RWPE1 (cell line): ENCODE measurements around the gene ZBTB7C.

Source experiments
- CTCF ChIA-PET: fragments of 350-600 bp; sonication (Branson Sonifier 250); formaldehyde crosslinking; extraction: SDS; loops from one replicate; lab custom pipeline; 2021; lab: Yijun Ruan, JAX
- POLR2A ChIA-PET: fragments of 400-600 bp; formaldehyde crosslinking; extraction: SDS; loops from one replicate; lab custom pipeline; 2020; ENCODE audit warnings: antibody characterized with exemption; ENCODE audit not compliant: low non-redundant PET; lab: Yijun Ruan, JAX
- DNase-seq: peaks from one replicate; pipeline ENCODE4 v3.0.0; 2012; ENCODE audit warnings: low spot score
- H3K27ac ChIP-seq: fragments of 450-650 bp; 2 replicates; pipeline ENCODE4 v1.5.1; 2017
- TF ChIP-seq, protein P1 (sequence below): fragments of 450-650 bp; conservative IDR thresholded peaks from 2 replicates; pipeline ENCODE4 v1.5.1; 2017; ENCODE audit warnings: low read depth, mild to moderate bottlenecking

Gene ZBTB7C

DNA sequence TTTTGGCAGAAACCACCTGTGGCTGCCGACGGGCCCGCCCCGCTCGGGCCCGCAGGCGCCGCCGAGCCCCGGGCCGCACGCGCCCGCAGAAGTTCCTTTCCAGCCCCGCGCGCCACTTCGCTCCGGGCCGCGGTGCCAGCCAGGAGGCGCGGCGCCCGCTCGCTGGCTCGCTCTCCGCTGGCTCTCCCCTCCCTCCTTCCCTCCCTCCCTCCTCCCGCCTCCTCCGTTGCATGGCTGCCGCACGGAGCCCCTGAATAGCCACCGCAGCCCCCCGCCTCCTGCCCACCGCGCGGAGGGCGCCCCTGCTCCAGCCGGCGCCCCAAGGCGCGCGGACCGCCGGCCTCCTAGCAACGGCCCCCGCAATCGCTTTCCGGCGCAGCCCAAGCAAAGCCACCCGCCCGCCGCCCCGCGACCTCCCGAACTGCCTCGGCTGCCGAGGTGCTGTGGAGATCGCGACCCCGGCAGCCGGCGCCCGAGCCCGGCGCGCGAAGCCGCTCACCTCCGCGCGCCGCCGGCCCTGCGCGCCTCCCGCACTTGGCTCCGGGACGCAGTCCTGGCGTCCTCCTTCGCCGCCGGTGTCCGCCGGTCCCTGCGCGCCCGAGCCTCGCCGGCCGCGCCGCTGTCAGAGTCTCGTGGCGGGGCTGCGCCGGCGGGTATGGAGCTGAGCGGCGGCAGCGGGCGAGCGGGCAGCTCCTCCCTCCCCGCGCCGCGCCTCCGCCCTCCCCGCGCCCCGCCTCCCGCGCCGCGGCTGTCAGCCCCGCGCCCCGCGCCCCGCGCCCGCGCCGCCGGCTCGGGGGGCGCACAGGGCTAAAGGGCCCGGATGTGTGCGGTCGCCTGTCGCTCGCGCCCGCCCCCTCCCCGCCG, at the start of gene ZBTB7C:
TSS of gene ZBTB7C (minus strand) at position 657 of the 864 bp plus-strand sequence.
- ChIA-PET CTCF (no interaction called here), POLR2A (no interaction called here)
- no peak for DNase-seq
- TF ChIP-seq, protein P1, sequence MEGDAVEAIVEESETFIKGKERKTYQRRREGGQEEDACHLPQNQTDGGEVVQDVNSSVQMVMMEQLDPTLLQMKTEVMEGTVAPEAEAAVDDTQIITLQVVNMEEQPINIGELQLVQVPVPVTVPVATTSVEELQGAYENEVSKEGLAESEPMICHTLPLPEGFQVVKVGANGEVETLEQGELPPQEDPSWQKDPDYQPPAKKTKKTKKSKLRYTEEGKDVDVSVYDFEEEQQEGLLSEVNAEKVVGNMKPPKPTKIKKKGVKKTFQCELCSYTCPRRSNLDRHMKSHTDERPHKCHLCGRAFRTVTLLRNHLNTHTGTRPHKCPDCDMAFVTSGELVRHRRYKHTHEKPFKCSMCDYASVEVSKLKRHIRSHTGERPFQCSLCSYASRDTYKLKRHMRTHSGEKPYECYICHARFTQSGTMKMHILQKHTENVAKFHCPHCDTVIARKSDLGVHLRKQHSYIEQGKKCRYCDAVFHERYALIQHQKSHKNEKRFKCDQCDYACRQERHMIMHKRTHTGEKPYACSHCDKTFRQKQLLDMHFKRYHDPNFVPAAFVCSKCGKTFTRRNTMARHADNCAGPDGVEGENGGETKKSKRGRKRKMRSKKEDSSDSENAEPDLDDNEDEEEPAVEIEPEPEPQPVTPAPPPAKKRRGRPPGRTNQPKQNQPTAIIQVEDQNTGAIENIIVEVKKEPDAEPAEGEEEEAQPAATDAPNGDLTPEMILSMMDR = no peak
- peak within 1 kb of the TSS; percentile 81 for H3K27ac ChIP-seq

DNA sequence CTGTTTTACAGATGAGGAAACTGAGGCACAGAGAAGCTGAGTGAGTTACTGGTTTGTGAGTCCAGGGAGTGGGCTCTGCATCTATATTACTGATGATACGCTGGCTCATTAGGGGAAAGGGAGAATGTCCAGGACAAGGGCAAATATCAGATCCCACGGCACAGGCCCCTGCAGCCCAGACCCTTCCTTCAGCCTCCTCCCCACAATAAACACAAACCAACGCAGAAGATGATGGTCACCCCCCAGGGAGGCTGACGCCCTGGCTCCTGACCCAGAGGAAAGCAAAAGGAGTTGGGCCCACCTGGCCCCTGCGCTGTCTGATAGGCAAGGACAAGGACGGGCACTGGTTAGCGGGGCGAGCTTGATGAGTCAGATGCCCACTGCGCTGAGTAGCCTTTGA, 47.7 kb upstream of the ZBTB7C start:
- DNase-seq = no peak
- H3K27ac ChIP-seq = no peak overlapping the region
- ChIA-PET CTCF (interaction anchor here (1.8 kb wide), 1 partner anchor 11 kb away, joined by 7 read pairs; no protein-coding TSS in a partner anchor), POLR2A (no interaction called here)
- TF ChIP-seq, protein P1 = no peak

DNA sequence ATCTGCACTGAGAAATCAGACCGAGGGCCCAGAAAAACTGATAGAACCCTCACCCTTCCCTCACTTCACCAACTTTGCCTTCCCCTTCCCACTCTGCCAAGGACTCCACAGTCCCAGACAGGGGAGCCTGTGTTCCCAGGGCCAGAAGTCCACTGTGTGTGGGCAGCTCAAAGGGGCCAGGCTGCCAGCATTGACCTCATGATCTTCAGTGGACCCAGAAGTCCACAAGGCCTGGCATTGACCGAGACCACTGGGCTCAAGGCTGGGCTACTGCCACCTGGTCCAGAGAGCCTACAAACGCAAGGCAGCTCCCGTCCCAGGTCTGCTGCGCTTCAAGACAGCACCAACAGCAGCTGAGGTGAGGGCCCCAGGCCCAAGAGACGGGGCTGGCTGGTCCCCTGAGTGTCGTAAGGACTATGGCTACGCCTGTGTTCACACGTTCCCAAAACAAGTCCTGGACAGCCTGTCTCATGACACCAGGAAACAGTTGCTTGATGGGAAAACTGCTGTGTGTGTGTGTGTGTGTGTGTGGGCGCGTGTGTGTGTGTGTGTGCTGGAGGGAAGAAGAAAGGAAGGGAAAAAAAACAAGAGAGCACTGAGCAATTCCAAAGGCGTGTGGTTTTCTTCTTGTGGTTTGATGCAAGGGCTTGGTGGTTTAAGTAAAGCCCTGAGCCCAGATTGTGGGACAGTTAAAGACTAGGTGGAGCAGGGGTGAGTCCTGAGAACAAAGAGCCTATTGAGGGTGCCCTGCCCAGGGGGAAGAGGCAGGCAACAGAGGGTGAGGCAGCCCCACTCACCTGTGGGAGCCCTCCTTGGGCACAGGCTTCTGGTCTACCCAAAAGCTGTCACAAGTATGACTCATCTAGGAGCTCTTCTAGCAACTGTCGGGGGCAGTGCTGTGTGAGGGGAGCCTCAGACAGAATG, 46.6 kb upstream of the ZBTB7C start:
- H3K27ac ChIP-seq = no peak overlapping the region; the same call in 1 of the 2 replicates
- ChIA-PET POLR2A (no interaction called here), CTCF (interaction anchor here (0.6 to 1.8 kb wide), 3 partner anchors 9 to 10 kb away, joined by 3 to 7 read pairs (median 3); no protein-coding TSS in a partner anchor)
- DNase-seq = no peak
- TF ChIP-seq, protein P1 = no peak

DNA sequence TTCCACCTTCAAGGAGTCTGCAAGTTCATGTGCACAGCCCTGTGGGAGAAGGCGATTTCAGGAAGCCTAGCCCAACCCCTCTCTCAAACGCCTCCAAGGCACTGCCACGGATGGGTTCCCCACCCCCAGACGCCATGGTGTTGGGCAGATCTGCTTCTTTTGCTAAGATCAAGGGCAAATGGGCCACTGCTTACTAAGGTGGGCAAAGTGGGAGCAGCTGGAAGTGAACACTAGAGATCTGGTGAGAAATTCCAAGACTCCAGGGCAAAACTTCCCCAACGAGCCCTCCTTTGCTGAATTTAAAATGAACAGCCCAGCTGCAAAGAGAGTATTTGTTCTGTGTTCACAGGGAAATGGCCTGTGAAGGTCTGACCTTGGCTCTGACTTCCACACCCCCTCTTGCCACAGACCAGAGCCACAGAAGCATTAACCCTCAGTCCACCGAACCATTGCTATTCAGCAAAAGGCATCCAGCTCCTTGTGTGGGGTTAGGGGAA, 45.1 kb upstream of the ZBTB7C start:
- ChIA-PET CTCF (interaction anchor here (0.6 to 1.4 kb wide), 2 partner anchors 9 to 124 kb away, joined by 3 read pairs; no protein-coding TSS in a partner anchor), POLR2A (no interaction called here)

DNA sequence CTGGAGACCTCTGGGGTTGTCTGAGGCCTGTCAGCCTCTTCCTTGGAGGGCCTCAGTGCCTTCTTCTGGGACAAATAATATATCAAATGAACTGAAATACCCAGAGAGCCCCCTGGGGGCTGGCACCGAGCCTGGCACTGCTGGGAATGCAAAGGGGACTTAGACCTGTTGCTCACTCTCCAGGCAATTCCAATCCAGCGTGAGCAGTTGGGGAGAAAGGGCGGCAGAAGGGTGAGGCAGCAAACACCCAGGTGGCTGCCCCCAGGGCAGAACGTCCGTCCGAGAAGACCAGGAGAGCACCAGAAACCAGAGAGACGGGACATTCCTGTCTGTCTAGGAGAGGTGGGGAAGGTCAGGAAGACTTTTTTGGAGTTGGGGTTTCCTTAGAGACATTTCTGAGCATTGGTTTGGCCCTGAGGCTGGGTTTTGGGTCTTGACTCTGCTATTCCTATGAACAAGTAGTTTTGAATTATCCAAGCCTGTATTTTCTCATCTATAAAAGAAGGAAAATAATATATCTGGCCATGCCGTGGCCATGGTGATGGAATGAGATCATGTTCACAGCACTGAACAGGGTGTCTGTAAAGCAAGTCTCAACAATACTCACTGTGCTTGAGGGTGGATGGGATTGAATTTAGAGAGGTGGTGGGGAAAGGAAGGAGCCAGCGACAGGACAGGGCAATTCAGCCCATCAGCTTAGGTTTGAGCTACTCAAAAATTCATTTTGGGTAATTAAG, 44.3 kb upstream of the ZBTB7C start:
- DNase-seq = no peak
- TF ChIP-seq, protein P1 = no peak
- ChIA-PET POLR2A (no interaction called here), CTCF (interaction anchor here (1.4 kb wide), 1 partner anchor 8 kb away, joined by 3 read pairs; no protein-coding TSS in a partner anchor)
- peak overlapping the region; percentile 88 for H3K27ac ChIP-seq

More for the DNA sequence above, 45.1 kb upstream of the ZBTB7C start:
- DNase-seq = no peak
- peak overlapping the region; percentile 88 for H3K27ac ChIP-seq
- TF ChIP-seq, protein P1 = no peak
